ENCODE data around the gene ESAM.
A peak's percentile ranks its signal among the peaks of the same experiment; 100 is the strongest.

The ESAM gene

DNA sequence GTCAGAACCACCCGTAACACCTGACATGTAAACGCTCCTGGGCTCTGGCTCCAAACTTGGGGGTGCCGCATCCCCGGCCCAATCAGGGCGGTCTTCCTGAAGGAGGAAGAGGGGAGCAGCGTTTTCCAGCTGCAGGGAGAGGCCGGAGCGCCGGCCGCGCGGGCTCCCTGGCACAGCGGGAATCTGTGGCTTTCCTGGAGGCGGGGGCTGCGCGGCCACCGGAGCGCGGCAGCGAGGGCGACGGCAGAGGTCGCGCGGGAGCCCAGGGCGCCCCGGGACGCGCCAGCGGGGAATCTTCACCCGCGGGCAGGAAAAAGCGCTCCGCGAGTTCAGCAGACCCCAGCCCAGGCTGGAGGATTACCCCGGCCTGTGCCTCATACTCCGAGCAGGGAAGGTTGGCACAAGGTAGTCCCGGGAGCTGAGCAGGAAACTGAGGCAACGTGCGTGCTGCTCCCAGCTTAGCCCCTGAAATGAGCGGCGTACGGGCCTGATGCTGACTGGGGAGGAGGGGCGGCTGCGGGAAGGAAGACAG, 600 bp upstream of the ESAM start:
- Histone ChIP-seq H3K4me3 (ENCODE audit: low read length) (peak overlapping the region; percentile 89), H3K36me3 (replicated peaks; ENCODE audit: insufficient read depth, low read length) (no peaks in the 10 kb centered on the region), H3K9me2 (replicated peaks; ENCODE audit: insufficient read depth, low read length) (no peaks in the 10 kb centered on the region), H3K27me3 (replicated peaks; ENCODE audit: insufficient read depth, low read length) (no peaks in the 10 kb centered on the region), H3K9ac (ENCODE audit: low read length) (peak overlapping the region; percentile 72; the same call in 1 of the 2 replicates), H3K4me2 (ENCODE audit: low read depth, low read length) (peak overlapping the region; percentile 84), H3K79me2 (ENCODE audit: low read length) (peaks cover 32% of the 10 kb centered on the region), H3K27ac (ENCODE audit: low read length) (peak overlapping the region; percentile 77; the same call in 1 of the 2 replicates), H3K4me1 (ENCODE audit: low read length) (peaks cover 22% of the 10 kb centered on the region), H3K9me3 (replicated peaks; ENCODE audit: insufficient read depth, low read length) (no peaks in the 10 kb centered on the region), H4K20me1 (ENCODE audit: insufficient read depth, low read length) (no peaks in the 10 kb centered on the region), H3F3A (ENCODE audit: insufficient read depth, low read length) (peaks cover 25% of the 10 kb centered on the region), H2AFZ (ENCODE audit: low read length) (peak overlapping the region; percentile 93)
- TF ChIP-seq EZH2 (optimal IDR thresholded peaks at IDR 0.05; ENCODE audit: low read depth, low read length) (no peak), EZH2phosphoT487 (IDR thresholded peaks at IDR 0.05; ENCODE audit: low read length) (no peak)
- TF ChIP-seq, protein P1, sequence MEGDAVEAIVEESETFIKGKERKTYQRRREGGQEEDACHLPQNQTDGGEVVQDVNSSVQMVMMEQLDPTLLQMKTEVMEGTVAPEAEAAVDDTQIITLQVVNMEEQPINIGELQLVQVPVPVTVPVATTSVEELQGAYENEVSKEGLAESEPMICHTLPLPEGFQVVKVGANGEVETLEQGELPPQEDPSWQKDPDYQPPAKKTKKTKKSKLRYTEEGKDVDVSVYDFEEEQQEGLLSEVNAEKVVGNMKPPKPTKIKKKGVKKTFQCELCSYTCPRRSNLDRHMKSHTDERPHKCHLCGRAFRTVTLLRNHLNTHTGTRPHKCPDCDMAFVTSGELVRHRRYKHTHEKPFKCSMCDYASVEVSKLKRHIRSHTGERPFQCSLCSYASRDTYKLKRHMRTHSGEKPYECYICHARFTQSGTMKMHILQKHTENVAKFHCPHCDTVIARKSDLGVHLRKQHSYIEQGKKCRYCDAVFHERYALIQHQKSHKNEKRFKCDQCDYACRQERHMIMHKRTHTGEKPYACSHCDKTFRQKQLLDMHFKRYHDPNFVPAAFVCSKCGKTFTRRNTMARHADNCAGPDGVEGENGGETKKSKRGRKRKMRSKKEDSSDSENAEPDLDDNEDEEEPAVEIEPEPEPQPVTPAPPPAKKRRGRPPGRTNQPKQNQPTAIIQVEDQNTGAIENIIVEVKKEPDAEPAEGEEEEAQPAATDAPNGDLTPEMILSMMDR (IDR thresholded peaks at IDR 0.05; ENCODE audit: low read length): no peak
- peak; percentile 27 for DNase-seq

DNA sequence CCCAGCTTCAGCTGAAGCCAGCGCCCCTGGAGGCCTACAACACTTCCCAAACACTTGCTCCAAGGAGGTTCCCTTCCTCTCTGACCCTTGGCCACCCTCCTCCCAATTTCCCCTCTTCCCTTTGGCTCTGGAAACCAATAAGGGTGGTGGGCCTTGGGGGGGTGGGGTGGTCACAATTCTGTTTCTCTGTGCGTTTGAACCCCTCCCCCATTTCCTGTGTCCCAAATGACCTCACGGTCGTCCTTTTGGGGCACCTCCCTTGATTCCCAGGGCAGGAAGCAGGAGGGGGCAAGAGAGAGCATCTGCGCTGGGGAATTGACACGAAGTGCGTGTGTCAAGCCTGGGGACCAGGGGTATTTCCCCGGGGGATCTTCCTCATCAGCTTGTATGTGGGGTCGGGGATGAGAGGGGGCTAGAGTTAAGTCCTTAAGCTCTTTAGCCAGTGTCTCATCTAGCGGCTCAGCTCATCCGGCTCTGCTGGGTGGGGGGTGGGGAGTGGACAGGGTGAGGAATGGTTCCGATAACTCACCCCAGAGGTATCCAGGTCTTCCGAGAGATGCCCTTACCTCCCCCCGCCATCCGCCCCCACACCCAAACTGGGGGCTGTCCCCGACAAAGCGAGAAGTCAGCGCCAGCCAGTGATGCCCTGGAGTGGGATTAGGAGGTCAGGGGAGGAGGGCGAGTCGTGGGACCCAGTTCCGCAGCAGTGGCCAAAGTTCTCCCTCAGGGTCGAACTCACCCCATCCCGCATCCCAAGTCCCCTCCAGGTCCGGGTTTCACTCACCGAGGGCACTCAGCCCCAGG, 587 bp downstream of the ESAM start:
- TF ChIP-seq EZH2 (optimal IDR thresholded peaks at IDR 0.05; ENCODE audit: low read depth, low read length) (no peak), EZH2phosphoT487 (IDR thresholded peaks at IDR 0.05; ENCODE audit: low read length) (no peak)
- TF ChIP-seq, protein P1 (IDR thresholded peaks at IDR 0.05; ENCODE audit: low read length): no peak
- Histone ChIP-seq H3K4me3 (ENCODE audit: low read length) (peak overlapping the region; percentile 74), H3K9me2 (replicated peaks; ENCODE audit: insufficient read depth, low read length) (no peaks in the 10 kb centered on the region), H3F3A (ENCODE audit: insufficient read depth, low read length) (peaks cover 25% of the 10 kb centered on the region), H2AFZ (ENCODE audit: low read length) (peak overlapping the region; percentile 81), H3K79me2 (ENCODE audit: low read length) (peaks cover 32% of the 10 kb centered on the region), H3K9me3 (replicated peaks; ENCODE audit: insufficient read depth, low read length) (no peaks in the 10 kb centered on the region), H3K27ac (ENCODE audit: low read length) (peak overlapping the region; percentile 13; the same call in 1 of the 2 replicates), H3K4me2 (ENCODE audit: low read depth, low read length) (peak overlapping the region; percentile 90), H4K20me1 (ENCODE audit: insufficient read depth, low read length) (no peaks in the 10 kb centered on the region), H3K27me3 (replicated peaks; ENCODE audit: insufficient read depth, low read length) (no peaks in the 10 kb centered on the region), H3K36me3 (replicated peaks; ENCODE audit: insufficient read depth, low read length) (no peaks in the 10 kb centered on the region), H3K9ac (ENCODE audit: low read length) (peak overlapping the region; percentile 63; the same call in 1 of the 2 replicates), H3K4me1 (ENCODE audit: low read length) (peaks cover 22% of the 10 kb centered on the region)
- no peak for DNase-seq

DNA sequence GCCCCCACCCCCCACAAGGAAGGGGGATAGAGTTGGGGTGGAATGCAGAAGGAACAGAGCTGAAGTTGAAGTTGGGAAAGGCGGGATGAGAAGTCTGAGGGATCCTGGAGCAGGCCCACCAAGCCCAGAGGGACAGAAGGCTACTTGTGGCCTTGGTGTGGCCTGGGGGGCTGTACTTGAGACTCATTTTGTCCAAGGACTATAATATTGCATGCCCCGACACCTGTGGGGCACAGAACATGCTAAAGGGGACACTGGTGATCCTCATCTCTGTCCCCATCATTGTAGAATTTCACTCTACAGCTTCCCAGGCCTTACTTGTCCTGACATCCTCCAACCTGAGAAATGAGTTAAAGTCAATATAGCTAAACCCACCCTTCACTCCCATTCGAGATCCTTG, 1.3 kb downstream of the ESAM start:
- no peaks in the 10 kb centered on the region for H4K20me1 ChIP-seq (ENCODE audit: insufficient read depth, low read length)
- H3K9me2 ChIP-seq (replicated peaks; ENCODE audit: insufficient read depth, low read length): no peaks in the 10 kb centered on the region
- H3F3A ChIP-seq (ENCODE audit: insufficient read depth, low read length): peaks cover 25% of the 10 kb centered on the region
- no peaks in the 10 kb centered on the region for H3K9me3 ChIP-seq (replicated peaks; ENCODE audit: insufficient read depth, low read length)
- peak overlapping the region; percentile 90 for H3K4me2 ChIP-seq (ENCODE audit: low read depth, low read length)
- peak overlapping the region; percentile 52; the same call in 1 of the 2 replicates for H3K27ac ChIP-seq (ENCODE audit: low read length)
- H3K27me3 ChIP-seq (replicated peaks; ENCODE audit: insufficient read depth, low read length): no peaks in the 10 kb centered on the region
- peaks cover 32% of the 10 kb centered on the region for H3K79me2 ChIP-seq (ENCODE audit: low read length)
- TF ChIP-seq EZH2phosphoT487 (IDR thresholded peaks at IDR 0.05; ENCODE audit: low read length) (no peak), EZH2 (optimal IDR thresholded peaks at IDR 0.05; ENCODE audit: low read depth, low read length) (no peak)
- TF ChIP-seq, protein P1 (IDR thresholded peaks at IDR 0.05; ENCODE audit: low read length): no peak
- H3K9ac ChIP-seq (ENCODE audit: low read length): peak overlapping the region; percentile 50; the same call in 1 of the 2 replicates
- no peak overlapping the region for H2AFZ ChIP-seq (ENCODE audit: low read length)
- H3K4me1 ChIP-seq (ENCODE audit: low read length): peaks cover 22% of the 10 kb centered on the region
- DNase-seq: no peak
- H3K4me3 ChIP-seq (ENCODE audit: low read length): peak overlapping the region; percentile 74
- no peaks in the 10 kb centered on the region for H3K36me3 ChIP-seq (replicated peaks; ENCODE audit: insufficient read depth, low read length)

Measured in MM.1S (cell line).